Small intestine (tissue), 7 donors: ENCODE results near the gene HIPK2. TPM values are rescaled to one million over a fixed set of nuclear protein-coding genes. Genes with fewer than 3 reads are reported as not detected.

Experiments used
- DNase-seq, 2 donors: peaks; one replicate each; pipeline versions ENCODE4 v3.0.0 to v3.0.0-alpha.2; 2013
- FAIRE-seq: peaks from 2 replicates; lab custom pipeline; 2012; peaks lifted over from hg19 to GRCh38; lab: Jason Lieb, UNC
- H3K27ac ChIP-seq, 3 donors: one replicate each; pipeline ENCODE4 v1.5.1; 2013; ENCODE audit warnings: low read length in 2 of 3, mild to moderate bottlenecking in 2 of 3, control low read depth in 1 of 3, inconsistent platforms in 1 of 3, low read depth in 1 of 3, moderate library complexity in 1 of 3
- H3K27me3 ChIP-seq, 3 donors: one replicate each; pipeline ENCODE4 v1.6.1; 2013; ENCODE audit warnings: low read length in 3 of 3, inconsistent platforms in 1 of 3; ENCODE audit not compliant: control insufficient read depth in 3 of 3, insufficient read depth in 3 of 3
- H3K36me3 ChIP-seq, 3 donors: one replicate each; pipeline ENCODE4 v1.6.1; 2013; ENCODE audit warnings: low read length in 3 of 3, inconsistent platforms in 1 of 3, low read depth in 1 of 3, mild to moderate bottlenecking in 1 of 3, moderate library complexity in 1 of 3; ENCODE audit not compliant: control insufficient read depth in 3 of 3, insufficient read depth in 2 of 3
- H3K4me1 ChIP-seq, 3 donors: one replicate each; pipeline ENCODE4 v1.6.1; 2013; ENCODE audit warnings: low read length in 2 of 3, inconsistent platforms in 1 of 3, low read depth in 1 of 3, mild to moderate bottlenecking in 1 of 3, moderate library complexity in 1 of 3; ENCODE audit not compliant: control insufficient read depth in 3 of 3, insufficient read depth in 2 of 3
- H3K4me3 ChIP-seq, 3 donors: one replicate each; pipeline ENCODE4 v1.5.1; 2013; ENCODE audit warnings: low read length in 3 of 3, control low read depth in 1 of 3, inconsistent platforms in 1 of 3, low read depth in 1 of 3, mild to moderate bottlenecking in 1 of 3, moderate library complexity in 1 of 3
- H3K9me3 ChIP-seq, 2 donors: one replicate each; pipeline ENCODE4 v1.6.1; 2013; ENCODE audit warnings: low read depth in 1 of 2, low read length in 1 of 2; ENCODE audit not compliant: control insufficient read depth in 2 of 2, insufficient read depth in 1 of 2
- WGBS, 3 donors: extraction: QIAGEN DNeasy Blood & Tissue Kit; methylation state at CpG; one replicate each; pipeline ENCODE4 v1.1.7; 2013; 5-methylcytosine and 5-hydroxymethylcytosine counted together
- polyA plus RNA-seq, 4 donors: library from polyadenylated mRNA; stranded (reverse) in 3 of 4; unstranded in 1 of 4; fragments of 200-250 nt in 3 of 4; fragments of 120-200 nt in 1 of 4; gene quantifications; one replicate each; pipeline versions ENCODE4 v1.2.1 to v1.2.3, GENCODE V29; 2013
- donor health status: healthy with polysubstance abuse.
- donor health status: control.
- donor health status: control.
- donor health status: Bipolar disorder and iron deficiency.
- donor health status: healthy.

HIPK2 gene
- polyA plus RNA-seq, 4 donors = 3.2 to 11.4 (median 7.2) TPM

- Histone ChIP-seq H3K27ac (peak overlapping the region in 1 of 3 donors; percentile 12), H3K9me3 (no peaks in the 10 kb centered on the region), H3K36me3 (peaks cover 0 to 8% (median 0%) of the 10 kb centered on the region in 3 donors), H3K27me3 (no peaks in the 10 kb centered on the region), H3K4me1 (peaks cover 3 to 15% (median 8%) of the 10 kb centered on the region in 3 donors), H3K4me3 (no peak overlapping the region)
- 24 to 72% (median 44%) methylated on average over 11 of the region's 11 CpGs for WGBS, 3 donors
- no peak for FAIRE-seq
- DNase-seq = peak; percentile 34 to 56
These were observed 24.1 kb downstream of the HIPK2 start for GRCh38 chr7:139753693-139754111.

GRCh38 chr7:139753081-139753692 is 24.6 kb downstream of the HIPK2 start:
- FAIRE-seq = no peak
- DNase-seq = peak; percentile 52 to 67
- peaks cover 0 to 8% (median 0%) of the 10 kb centered on the region in 3 donors for H3K36me3 ChIP-seq
- no peak overlapping the region for H3K4me3 ChIP-seq
- H3K4me1 ChIP-seq = peaks cover 3 to 15% (median 8%) of the 10 kb centered on the region in 3 donors
- no peaks in the 10 kb centered on the region for H3K9me3 ChIP-seq
- no peaks in the 10 kb centered on the region for H3K27me3 ChIP-seq
- 15 to 64% (median 33%) methylated on average over 7 of the region's 7 CpGs for WGBS, 3 donors
- H3K27ac ChIP-seq = peak overlapping the region in 2 of 3 donors; percentile 4 to 6

- peaks cover 0 to 11% (median 0%) of the 10 kb centered on the region in 3 donors for H3K36me3 ChIP-seq
- FAIRE-seq (no peak), DNase-seq (no peak)
- 50 to 72% (median 55%) methylated on average over 5 of the region's 5 CpGs for WGBS, 3 donors
- no peak overlapping the region for H3K27ac ChIP-seq
- peaks cover 3 to 15% (median 8%) of the 10 kb centered on the region in 3 donors for H3K4me1 ChIP-seq
- no peaks in the 10 kb centered on the region for H3K27me3 ChIP-seq
- H3K4me3 ChIP-seq = no peak overlapping the region
- no peaks in the 10 kb centered on the region for H3K9me3 ChIP-seq
These were observed 25.2 kb downstream of the HIPK2 start for GRCh38 chr7:139752604-139753003.

GRCh38 chr7:139752148-139752547 is 25.6 kb downstream of the HIPK2 start:
- FAIRE-seq = no peak
- no peak overlapping the region for H3K4me3 ChIP-seq
- H3K27me3 ChIP-seq = no peaks in the 10 kb centered on the region
- WGBS, 3 donors = 63 to 74% (median 64%) methylated on average over 5 of the region's 5 CpGs
- no peak for DNase-seq
- H3K9me3 ChIP-seq = no peaks in the 10 kb centered on the region
- H3K27ac ChIP-seq = no peak overlapping the region
- H3K4me1 ChIP-seq = peaks cover 3 to 15% (median 8%) of the 10 kb centered on the region in 3 donors
- H3K36me3 ChIP-seq = peaks cover 0 to 11% (median 0%) of the 10 kb centered on the region in 3 donors

GRCh38 chr7:139750459-139751095 is 27.2 kb downstream of the HIPK2 start:
- DNase-seq (no peak), FAIRE-seq (no peak)
- 92 to 95% (median 94%) methylated on average over 6 of the region's 6 CpGs for WGBS, 3 donors
- H3K4me1 ChIP-seq = peaks cover 6 to 15% (median 8%) of the 10 kb centered on the region in 3 donors
- no peak overlapping the region for H3K27ac ChIP-seq
- no peak overlapping the region for H3K4me3 ChIP-seq
- no peaks in the 10 kb centered on the region for H3K27me3 ChIP-seq
- no peaks in the 10 kb centered on the region for H3K9me3 ChIP-seq
- H3K36me3 ChIP-seq = peaks cover 0 to 13% (median 0%) of the 10 kb centered on the region in 3 donors

- peaks cover 6 to 15% (median 10%) of the 10 kb centered on the region in 3 donors for H3K4me1 ChIP-seq
- no peak overlapping the region for H3K4me3 ChIP-seq
- DNase-seq = no peak
- H3K27ac ChIP-seq = no peak overlapping the region
- 84 to 94% (median 88%) methylated on average over 10 of the region's 10 CpGs for WGBS, 3 donors
- no peaks in the 10 kb centered on the region for H3K9me3 ChIP-seq
- H3K27me3 ChIP-seq = no peaks in the 10 kb centered on the region
- FAIRE-seq = no peak
- peaks cover 0 to 12% (median 0%) of the 10 kb centered on the region in 3 donors for H3K36me3 ChIP-seq
These were observed 28.3 kb downstream of the HIPK2 start for GRCh38 chr7:139749545-139749944.

- Histone ChIP-seq H3K9me3 (no peaks in the 10 kb centered on the region), H3K27ac (no peak overlapping the region), H3K36me3 (peaks cover 0 to 13% (median 0%) of the 10 kb centered on the region in 3 donors), H3K27me3 (no peaks in the 10 kb centered on the region), H3K4me1 (peaks cover 6 to 10% (median 8%) of the 10 kb centered on the region in 3 donors), H3K4me3 (no peak overlapping the region)
- DNase-seq (no peak), FAIRE-seq (no peak)
- WGBS, 3 donors = 85 to 86% (median 86%) methylated on average over 5 of the region's 5 CpGs
These were observed 28.9 kb downstream of the HIPK2 start for GRCh38 chr7:139748941-139749340.

- no peak overlapping the region for H3K27ac ChIP-seq
- peaks cover 0 to 13% (median 0%) of the 10 kb centered on the region in 3 donors for H3K36me3 ChIP-seq
- H3K4me1 ChIP-seq = peaks cover 4 to 6% (median 6%) of the 10 kb centered on the region in 3 donors
- 87 to 95% (median 91%) methylated on average over 9 of the region's 9 CpGs for WGBS, 3 donors
- no peaks in the 10 kb centered on the region for H3K27me3 ChIP-seq
- no peak for DNase-seq
- no peaks in the 10 kb centered on the region for H3K9me3 ChIP-seq
- no peak for FAIRE-seq
- no peak overlapping the region for H3K4me3 ChIP-seq
These were observed 29.4 kb downstream of the HIPK2 start for GRCh38 chr7:139748373-139748765.
